HAP-1 (cell line): ENCODE results near the gene NUP153.
"Not testable (repeated sequence)": the region's sequence is repeated elsewhere in the genome, so short reads cannot be mapped to it uniquely, and the experiment has no call there.

Experiments used
- DNase-seq, 2 experiments: peaks; one replicate each; pipeline ENCODE4 v3.0.0-alpha.2; 2016 to 2020; ENCODE audit warnings: low spot score in 2 of 2
- H3K27me3 ChIP-seq: fragments of 250-450 bp; sonication (Bioruptor Pico); 2 replicates; pipeline ENCODE4 v1.5.1; 2020; ENCODE audit warnings: low read depth, mild to moderate bottlenecking, moderate library complexity
- H3K36me3 ChIP-seq: fragments of 250-450 bp; sonication (Bioruptor Pico); replicated peaks from 2 replicates; pipeline ENCODE4 v1.5.1; 2020; ENCODE audit warnings: mild to moderate bottlenecking
- H3K4me1 ChIP-seq: fragments of 250-450 bp; sonication (Bioruptor Pico); 2 replicates; pipeline ENCODE4 v1.5.1; 2020; ENCODE audit warnings: mild to moderate bottlenecking
- H3K4me3 ChIP-seq: fragments of 250-450 bp; sonication (Bioruptor Pico); 2 replicates; pipeline ENCODE4 v1.5.1; 2020; ENCODE audit warnings: mild to moderate bottlenecking, moderate library complexity
- H3K9me3 ChIP-seq: fragments of 250-450 bp; sonication (Bioruptor Pico); 2 replicates; pipeline ENCODE4 v1.5.1; 2020; ENCODE audit warnings: mild to moderate bottlenecking, moderate library complexity
- in situ Hi-C: fragments of 300-500 bp; cut with MboI; formaldehyde crosslinking; loops from 3 replicates; pipeline ENCODE4 v1.14.3; 2020; ENCODE audit warnings: low sequenced_read_pairs, inconsistent platforms, mixed read lengths

NUP153 gene

DNA sequence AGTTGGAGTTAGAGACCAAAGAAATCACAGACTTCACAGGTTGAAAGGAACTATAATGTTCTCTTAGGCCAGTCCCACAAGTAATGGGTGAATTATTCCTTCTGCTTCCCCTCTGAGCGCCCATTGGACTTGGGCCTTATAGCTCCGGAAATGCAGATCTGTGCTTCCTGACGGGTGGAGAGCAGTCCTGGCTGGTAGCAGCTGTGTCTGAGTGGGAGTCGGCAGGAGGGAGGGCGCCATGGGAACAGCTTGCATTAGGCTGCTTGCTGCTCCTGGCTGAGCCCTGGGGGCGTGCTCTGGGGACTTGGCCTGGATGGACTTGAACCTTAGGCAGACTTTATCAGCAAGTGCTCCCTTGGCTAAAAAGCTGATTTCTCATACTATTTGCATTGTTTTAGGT, 18.4 kb upstream of the NUP153 start:
- Histone ChIP-seq H3K36me3 (no peaks in the 10 kb centered on the region), H3K4me1 (peaks cover 4% of the 10 kb centered on the region), H3K9me3 (no peaks in the 10 kb centered on the region), H3K4me3 (no peak overlapping the region), H3K27me3 (no peaks in the 10 kb centered on the region)
- peak; percentile 21 to 73 for DNase-seq
- in situ Hi-C loops = no loop called here

- peaks cover 4% of the 10 kb centered on the region for H3K4me1 ChIP-seq
- no peaks in the 10 kb centered on the region for H3K36me3 ChIP-seq
- H3K9me3 ChIP-seq = no peaks in the 10 kb centered on the region
- no peak overlapping the region for H3K4me3 ChIP-seq
- DNase-seq = no peak
- no peaks in the 10 kb centered on the region for H3K27me3 ChIP-seq
- in situ Hi-C loops = no loop called here
These were observed 17.6 kb upstream of the NUP153 start for GRCh38 chr6:17724341-17724740.

DNA sequence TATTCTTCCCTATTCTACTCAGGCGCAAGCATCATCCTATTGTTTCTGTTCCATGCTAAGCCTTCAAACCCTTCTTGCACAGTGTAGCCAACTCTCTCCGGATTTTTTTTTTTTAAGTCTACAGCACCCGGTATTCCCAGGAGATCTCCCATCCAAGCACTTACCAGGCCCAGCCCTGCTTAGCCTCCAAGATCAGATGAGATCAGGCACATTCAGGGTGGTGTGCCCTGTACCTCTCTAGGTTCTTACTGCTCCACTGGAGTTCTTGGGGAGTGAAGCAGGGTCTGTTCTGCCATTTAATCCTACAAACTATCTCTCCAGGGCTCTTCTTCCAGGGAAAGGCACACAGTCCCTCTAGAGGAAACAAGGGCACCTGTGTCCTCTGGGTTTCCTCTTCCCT, 14.9 kb upstream of the NUP153 start:
- Histone ChIP-seq H3K36me3 (no peaks in the 10 kb centered on the region), H3K4me3 (no peak overlapping the region), H3K9me3 (no peaks in the 10 kb centered on the region), H3K27me3 (no peaks in the 10 kb centered on the region), H3K4me1 (peaks cover 4% of the 10 kb centered on the region)
- in situ Hi-C loops = no loop called here
- DNase-seq = no peak

DNA sequence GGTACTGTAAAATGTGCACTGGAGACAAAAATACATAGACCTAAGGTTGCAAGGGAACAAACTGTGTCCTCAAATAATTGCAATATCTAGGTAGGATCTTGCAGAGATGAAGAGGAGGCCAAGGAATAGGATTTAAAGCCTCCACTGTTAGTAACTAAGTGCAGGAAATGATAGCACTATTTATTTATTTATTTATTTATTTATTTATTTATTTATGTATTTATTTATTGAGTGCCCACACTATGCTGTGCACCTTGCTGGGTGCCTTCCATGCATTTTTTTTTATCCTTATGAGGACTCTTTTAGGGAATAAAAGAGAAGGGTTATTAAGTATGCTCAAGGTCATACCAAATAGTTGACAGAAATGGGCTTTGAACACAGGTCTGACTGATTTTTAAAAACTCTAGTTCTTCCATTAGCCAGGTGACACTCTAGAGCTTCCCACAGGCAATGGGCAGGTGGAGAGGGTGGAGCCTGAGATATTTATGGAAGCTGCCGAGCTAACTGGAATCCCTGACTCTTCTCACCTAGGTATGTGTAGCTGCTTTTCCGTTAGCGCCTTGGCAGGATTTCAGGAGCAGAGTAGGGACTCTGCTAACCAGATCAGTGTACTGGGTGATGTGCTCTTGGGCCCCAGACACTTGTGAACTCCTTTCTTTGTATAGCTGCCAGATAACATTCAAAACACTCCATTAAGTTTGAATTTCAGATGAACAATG, 12.8 kb upstream of the NUP153 start:
- Histone ChIP-seq H3K27me3 (no peaks in the 10 kb centered on the region), H3K4me1 (no peaks in the 10 kb centered on the region; the same call in 1 of the 2 replicates), H3K4me3 (no peak overlapping the region), H3K36me3 (no peaks in the 10 kb centered on the region), H3K9me3 (no peaks in the 10 kb centered on the region)
- in situ Hi-C loops = no loop called here
- no peak for DNase-seq

- Histone ChIP-seq H3K9me3 (no peaks in the 10 kb centered on the region), H3K36me3 (no peaks in the 10 kb centered on the region), H3K4me3 (no peak overlapping the region), H3K4me1 (no peaks in the 10 kb centered on the region; the same call in 1 of the 2 replicates), H3K27me3 (no peaks in the 10 kb centered on the region)
- in situ Hi-C loops = no loop called here
- DNase-seq = no peak
These were observed 9.5 kb upstream of the NUP153 start for GRCh38 chr6:17716221-17716620.

DNA sequence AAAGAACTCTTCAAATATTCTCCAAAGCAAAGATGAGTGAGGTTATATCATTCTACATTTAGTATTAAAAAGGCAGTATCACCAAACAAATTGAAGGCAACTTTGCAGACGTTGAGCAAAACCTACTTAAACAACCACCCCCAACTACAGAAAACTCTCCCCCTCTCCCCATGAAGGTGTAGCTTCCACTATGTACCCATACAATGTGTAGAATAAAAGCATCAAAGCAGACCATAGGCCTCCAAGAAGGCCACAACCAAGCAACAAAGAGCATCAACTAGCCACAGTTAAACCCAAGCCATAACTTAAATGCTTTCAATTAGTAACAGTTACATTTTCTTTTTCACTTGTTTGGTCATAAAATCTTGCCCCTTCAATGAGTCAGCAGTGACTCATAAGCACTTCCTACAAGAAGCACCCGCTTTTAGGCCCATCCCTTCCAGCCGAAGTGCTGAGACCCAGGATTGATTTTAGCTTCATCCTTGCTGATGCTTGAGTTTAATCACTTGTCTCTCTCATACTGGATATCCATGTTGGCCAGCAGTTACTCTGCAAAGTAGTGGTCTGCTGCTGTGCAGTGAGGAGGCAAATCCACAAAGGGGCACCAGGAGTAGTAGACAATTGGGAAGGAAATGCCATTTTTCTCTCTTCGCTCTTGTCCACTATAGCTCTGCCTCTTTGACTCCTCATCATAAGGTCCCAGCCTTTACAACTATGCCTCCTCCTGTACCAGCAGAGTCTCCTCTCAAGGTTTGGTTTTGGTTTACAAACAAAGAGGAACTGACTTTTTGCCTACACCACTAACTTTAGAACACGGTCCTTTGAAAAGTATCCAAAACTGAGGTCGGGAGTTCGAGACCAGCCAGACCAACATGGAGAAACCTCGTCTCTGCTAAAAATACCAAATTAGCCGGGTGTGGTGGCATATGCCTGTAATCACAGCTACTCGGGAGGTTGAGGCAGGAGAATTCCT, 8.4 kb upstream of the NUP153 start:
- H3K27me3 ChIP-seq = no peaks in the 10 kb centered on the region
- H3K9me3 ChIP-seq = no peaks in the 10 kb centered on the region
- no peaks in the 10 kb centered on the region for H3K36me3 ChIP-seq
- H3K4me3 ChIP-seq = no peak overlapping the region
- in situ Hi-C loops = no loop called here
- no peaks in the 10 kb centered on the region; the same call in 1 of the 2 replicates for H3K4me1 ChIP-seq
- no peak for DNase-seq

- DNase-seq = no peak
- Histone ChIP-seq H3K4me1 (no peaks in the 10 kb centered on the region; the same call in 1 of the 2 replicates), H3K9me3 (no peaks in the 10 kb centered on the region), H3K4me3 (no peak overlapping the region), H3K27me3 (no peaks in the 10 kb centered on the region), H3K36me3 (no peaks in the 10 kb centered on the region)
- in situ Hi-C loops = no loop called here
These were observed 7.5 kb upstream of the NUP153 start for GRCh38 chr6:17714177-17714576.

GRCh38 chr6:17712576-17712975, 5.9 kb upstream of the NUP153 start:
- Histone ChIP-seq H3K27me3 (no peaks in the 10 kb centered on the region), H3K9me3 (no peaks in the 10 kb centered on the region), H3K4me3 (no peak overlapping the region), H3K4me1 (no peaks in the 10 kb centered on the region; the same call in 1 of the 2 replicates), H3K36me3 (no peaks in the 10 kb centered on the region)
- DNase-seq = no peak
- in situ Hi-C loops = no loop called here

- Histone ChIP-seq H3K4me1 (peaks cover 3% of the 10 kb centered on the region; the same call in 1 of the 2 replicates), H3K4me3 (no peak overlapping the region), H3K27me3 (no peaks in the 10 kb centered on the region), H3K9me3 (no peaks in the 10 kb centered on the region), H3K36me3 (no peaks in the 10 kb centered on the region; the same call in 1 of the 2 replicates)
- in situ Hi-C loops = no loop called here
- DNase-seq = no peak
These were observed 3.6 kb upstream of the NUP153 start for GRCh38 chr6:17710331-17710730.

- in situ Hi-C loops = no loop called here
- no peak for DNase-seq
- peaks cover 3% of the 10 kb centered on the region for H3K4me1 ChIP-seq
- no peaks in the 10 kb centered on the region; the same call in 1 of the 2 replicates for H3K36me3 ChIP-seq
- H3K27me3 ChIP-seq = no peaks in the 10 kb centered on the region
- no peaks in the 10 kb centered on the region for H3K9me3 ChIP-seq
- H3K4me3 ChIP-seq = no peak overlapping the region
These were observed 2.8 kb upstream of the NUP153 start for GRCh38 chr6:17709476-17709875.

- H3K36me3 ChIP-seq, in situ Hi-C loops, H3K4me3 ChIP-seq, H3K27me3 ChIP-seq, DNase-seq, H3K9me3 ChIP-seq: not testable (repeated sequence)
- H3K4me1 ChIP-seq = peaks cover 12% of the 10 kb centered on the region
These were observed 1.3 kb upstream of the NUP153 start for GRCh38 chr6:17708035-17708434.

DNA sequence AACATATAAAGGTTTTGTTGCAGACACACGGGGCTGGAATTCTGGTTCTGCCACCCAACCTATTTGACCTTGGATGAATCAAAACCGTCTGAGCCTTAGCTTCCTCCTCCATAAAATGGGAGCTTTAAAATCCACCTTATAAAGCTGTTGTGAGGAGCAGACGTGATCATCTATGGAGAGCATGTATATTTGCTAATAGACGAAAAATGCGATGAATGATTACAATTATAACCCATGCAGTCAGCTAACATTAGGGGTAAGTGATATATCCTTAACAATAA, 586 bp upstream of the NUP153 start:
- H3K4me1 ChIP-seq = peaks cover 16% of the 10 kb centered on the region
- peak overlapping the region; percentile 94 for H3K4me3 ChIP-seq
- no peaks in the 10 kb centered on the region for H3K9me3 ChIP-seq
- no peak for DNase-seq
- in situ Hi-C loops = no loop called here
- no peaks in the 10 kb centered on the region; the same call in 1 of the 2 replicates for H3K36me3 ChIP-seq
- H3K27me3 ChIP-seq = no peaks in the 10 kb centered on the region

GRCh38 chr6:17705778-17706579, 746 bp downstream of the NUP153 start:
- Histone ChIP-seq H3K4me3 (peak overlapping the region; percentile 94), H3K4me1 (peaks cover 21% of the 10 kb centered on the region), H3K27me3 (no peaks in the 10 kb centered on the region), H3K9me3 (no peaks in the 10 kb centered on the region), H3K36me3 (no peaks in the 10 kb centered on the region; the same call in 1 of the 2 replicates)
- DNase-seq = peak; percentile 42 to 76
- in situ Hi-C loops = no loop called here
